Measurements from ENCODE around the gene LUM. TPM values are rescaled to one million over a fixed set of nuclear protein-coding genes. Genes with fewer than 3 reads are reported as not detected.

LUM gene
- total and polyA plus RNA-seq, 4 donors = 3.7 to 22.3 (median 13.8) TPM

DNA sequence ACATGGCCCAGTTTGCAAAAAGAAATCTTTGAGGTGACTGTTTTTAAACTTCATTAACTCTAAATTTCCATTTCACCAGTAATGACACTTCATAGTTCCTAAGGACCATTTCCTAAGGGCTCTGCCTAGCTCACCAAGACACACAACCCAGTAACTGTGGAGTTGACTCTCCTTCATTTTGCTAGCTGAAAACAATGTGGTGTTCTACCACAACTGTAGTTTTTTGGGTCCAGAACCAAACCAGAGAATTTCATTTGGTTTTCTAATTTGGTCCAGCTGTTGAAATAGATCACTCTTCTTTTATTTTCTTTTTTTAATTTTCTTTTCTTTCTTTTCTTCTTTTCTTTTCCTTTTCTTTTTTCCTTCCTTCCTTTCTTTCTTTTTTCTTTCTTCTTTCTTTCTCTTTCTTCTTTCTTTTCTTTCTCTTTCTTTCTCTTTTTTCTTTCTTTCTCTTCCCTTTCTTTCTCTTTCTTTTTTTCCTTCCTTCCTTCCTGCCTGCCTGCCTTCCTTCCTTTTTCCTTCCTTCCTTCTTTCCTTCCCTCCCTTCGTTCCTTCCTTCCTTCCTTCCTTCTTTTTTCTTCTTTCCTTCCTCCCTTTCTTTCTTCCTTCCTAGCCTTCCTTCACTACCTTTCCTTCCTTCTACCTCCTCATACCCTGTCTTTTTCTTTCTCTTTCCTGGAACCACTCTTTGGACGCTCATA is 18.5 kb upstream of the LUM start:
- no peaks in the 10 kb centered on the region for H3K36me3 ChIP-seq (ENCODE audit: control insufficient read depth in 4 of 4, insufficient read depth in 3 of 4, low read depth in 1 of 4, low read length in 3 of 4)
- H3K4me1 ChIP-seq (ENCODE audit: control insufficient read depth in 4 of 4, insufficient read depth in 4 of 4, low read length in 3 of 4) = no peaks in the 10 kb centered on the region
- no peak for DNase-seq (ENCODE audit: low spot score)
- H3K4me3 ChIP-seq (ENCODE audit: low read depth in 1 of 3, low read length in 3 of 3) = no peak overlapping the region
- H3K9ac ChIP-seq (ENCODE audit: low read depth in 1 of 2, low read length in 2 of 2) = no peak overlapping the region
- no peaks in the 10 kb centered on the region for H3K27me3 ChIP-seq (ENCODE audit: control insufficient read depth in 4 of 4, insufficient read depth in 4 of 4, low read length in 3 of 4)
- 73% methylated on average over 2 of the region's 2 CpGs for WGBS
- no peaks in the 10 kb centered on the region for H3K9me3 ChIP-seq (ENCODE audit: control insufficient read depth in 4 of 4, low read length in 3 of 4)
- TF ChIP-seq REST (IDR thresholded peaks at IDR 0.05) (no peak), HNF4A (conservative IDR thresholded peaks at IDR 0.05) (no peak), GABPA (IDR thresholded peaks at IDR 0.05 in 1 of 2, conservative IDR thresholded peaks at IDR 0.05 in 1 of 2) (no peak), ATF3 (IDR thresholded peaks at IDR 0.05) (no peak), FOXA2 (IDR thresholded peaks at IDR 0.05) (no peak), JUND (IDR thresholded peaks at IDR 0.05) (no peak), FOXA1 (IDR thresholded peaks at IDR 0.05) (no peak), RAD21 (IDR thresholded peaks at IDR 0.05) (no peak), NR2F2 (IDR thresholded peaks at IDR 0.05) (no peak), SP1 (IDR thresholded peaks at IDR 0.05) (no peak), EGR1 (IDR thresholded peaks at IDR 0.05; ENCODE audit: low read depth in 2 of 2) (no peak), RXRA (IDR thresholded peaks at IDR 0.05) (no peak), YY1 (IDR thresholded peaks at IDR 0.05) (no peak), HNF4G (IDR thresholded peaks at IDR 0.05) (no peak), TAF1 (conservative IDR thresholded peaks at IDR 0.05) (no peak)
- TF ChIP-seq, protein P1, sequence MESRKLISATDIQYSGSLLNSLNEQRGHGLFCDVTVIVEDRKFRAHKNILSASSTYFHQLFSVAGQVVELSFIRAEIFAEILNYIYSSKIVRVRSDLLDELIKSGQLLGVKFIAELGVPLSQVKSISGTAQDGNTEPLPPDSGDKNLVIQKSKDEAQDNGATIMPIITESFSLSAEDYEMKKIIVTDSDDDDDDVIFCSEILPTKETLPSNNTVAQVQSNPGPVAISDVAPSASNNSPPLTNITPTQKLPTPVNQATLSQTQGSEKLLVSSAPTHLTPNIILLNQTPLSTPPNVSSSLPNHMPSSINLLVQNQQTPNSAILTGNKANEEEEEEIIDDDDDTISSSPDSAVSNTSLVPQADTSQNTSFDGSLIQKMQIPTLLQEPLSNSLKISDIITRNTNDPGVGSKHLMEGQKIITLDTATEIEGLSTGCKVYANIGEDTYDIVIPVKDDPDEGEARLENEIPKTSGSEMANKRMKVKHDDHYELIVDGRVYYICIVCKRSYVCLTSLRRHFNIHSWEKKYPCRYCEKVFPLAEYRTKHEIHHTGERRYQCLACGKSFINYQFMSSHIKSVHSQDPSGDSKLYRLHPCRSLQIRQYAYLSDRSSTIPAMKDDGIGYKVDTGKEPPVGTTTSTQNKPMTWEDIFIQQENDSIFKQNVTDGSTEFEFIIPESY (IDR thresholded peaks at IDR 0.05) = no peak
- TF ChIP-seq, protein P2, sequence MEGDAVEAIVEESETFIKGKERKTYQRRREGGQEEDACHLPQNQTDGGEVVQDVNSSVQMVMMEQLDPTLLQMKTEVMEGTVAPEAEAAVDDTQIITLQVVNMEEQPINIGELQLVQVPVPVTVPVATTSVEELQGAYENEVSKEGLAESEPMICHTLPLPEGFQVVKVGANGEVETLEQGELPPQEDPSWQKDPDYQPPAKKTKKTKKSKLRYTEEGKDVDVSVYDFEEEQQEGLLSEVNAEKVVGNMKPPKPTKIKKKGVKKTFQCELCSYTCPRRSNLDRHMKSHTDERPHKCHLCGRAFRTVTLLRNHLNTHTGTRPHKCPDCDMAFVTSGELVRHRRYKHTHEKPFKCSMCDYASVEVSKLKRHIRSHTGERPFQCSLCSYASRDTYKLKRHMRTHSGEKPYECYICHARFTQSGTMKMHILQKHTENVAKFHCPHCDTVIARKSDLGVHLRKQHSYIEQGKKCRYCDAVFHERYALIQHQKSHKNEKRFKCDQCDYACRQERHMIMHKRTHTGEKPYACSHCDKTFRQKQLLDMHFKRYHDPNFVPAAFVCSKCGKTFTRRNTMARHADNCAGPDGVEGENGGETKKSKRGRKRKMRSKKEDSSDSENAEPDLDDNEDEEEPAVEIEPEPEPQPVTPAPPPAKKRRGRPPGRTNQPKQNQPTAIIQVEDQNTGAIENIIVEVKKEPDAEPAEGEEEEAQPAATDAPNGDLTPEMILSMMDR (IDR thresholded peaks at IDR 0.05; ENCODE audit: low read depth, low read length, missing input control) = no peak
- H3K27ac ChIP-seq (ENCODE audit: low read depth in 1 of 2, low read length in 2 of 2) = no peak overlapping the region

Data from liver (tissue), 9 donors.